HFF-Myc (cell line): ENCODE data around the gene RNF126.
"Not testable (repeated sequence)": the region's sequence is repeated elsewhere in the genome, so short reads cannot be mapped to it uniquely, and the experiment has no call there.

ENCODE experiments used
- DNase-seq: peaks from one replicate; pipeline ENCODE4 v3.0.0-alpha.2; 2011; ENCODE audit warnings: low read depth; ENCODE audit errors: extremely low read depth
- H3K4me3 ChIP-seq: replicated peaks from 2 replicates; pipeline ENCODE4 v1.5.1; 2011; ENCODE audit warnings: low read depth, mild to moderate bottlenecking, control low read depth, low read length
- CTCF ChIP-seq: IDR thresholded peaks from 2 replicates; pipeline ENCODE4 v1.5.1; 2012; ENCODE audit warnings: mild to moderate bottlenecking, low read depth, low read length, control low read depth; ENCODE audit errors: missing control alignments

RNF126 gene

GRCh38 chr19:633786-634639 is 29.0 kb downstream of the RNF126 start:
- peak overlapping the region; percentile 94 for H3K4me3 ChIP-seq
- DNase-seq: no peak
- no peak for TF ChIP-seq CTCF

- H3K4me3 ChIP-seq: peak within 1 kb of the TSS; percentile 94
- DNase-seq: peak; percentile 97
- peak; percentile 7 for TF ChIP-seq CTCF
Observed at GRCh38 chr19:633068-633785, 29.8 kb downstream of the RNF126 start, which contains the start of gene POLRMT. TSS of gene POLRMT (minus strand) at chr19:633537. CDS start at chr19:633512, 25 bp downstream.

DNA sequence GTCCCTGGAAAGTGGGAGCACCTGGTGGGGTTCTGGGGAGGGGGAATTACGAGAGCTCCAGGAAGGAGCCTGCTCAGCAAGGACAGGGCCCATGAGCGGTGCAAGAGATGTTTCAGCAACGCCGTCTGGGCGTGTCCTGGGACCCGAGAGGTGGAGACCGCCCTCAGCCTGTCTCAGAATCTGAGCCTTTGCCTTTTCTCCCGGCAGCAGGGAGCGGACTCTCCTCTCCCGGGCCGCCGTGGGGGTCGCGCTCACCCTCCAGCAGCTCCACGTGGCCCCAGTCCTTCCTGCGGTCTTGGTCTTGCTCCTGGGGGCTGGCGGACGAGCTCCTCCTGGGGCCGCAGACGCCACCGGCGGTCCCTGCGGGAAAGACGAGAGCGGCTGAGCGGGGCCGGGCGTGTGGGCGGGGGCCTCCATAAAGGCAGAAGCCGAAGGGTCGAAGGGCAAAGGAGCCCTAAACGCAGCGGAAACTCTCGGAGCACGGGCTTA is 30.4 kb downstream of the RNF126 start:
- no peak for DNase-seq
- no peak for TF ChIP-seq CTCF
- H3K4me3 ChIP-seq: peak overlapping the region; percentile 94

- H3K4me3 ChIP-seq: no peak overlapping the region
- no peak for TF ChIP-seq CTCF
- no peak for DNase-seq
Observed at GRCh38 chr19:629961-630714, 32.9 kb downstream of the RNF126 start.

GRCh38 chr19:629515-629914 is 33.5 kb downstream of the RNF126 start:
- not testable (repeated sequence) for H3K4me3 ChIP-seq, DNase-seq

GRCh38 chr19:628168-628567 is 34.8 kb downstream of the RNF126 start:
- no peak overlapping the region for H3K4me3 ChIP-seq
- no peak for DNase-seq
- TF ChIP-seq CTCF: peak; percentile 48

DNA sequence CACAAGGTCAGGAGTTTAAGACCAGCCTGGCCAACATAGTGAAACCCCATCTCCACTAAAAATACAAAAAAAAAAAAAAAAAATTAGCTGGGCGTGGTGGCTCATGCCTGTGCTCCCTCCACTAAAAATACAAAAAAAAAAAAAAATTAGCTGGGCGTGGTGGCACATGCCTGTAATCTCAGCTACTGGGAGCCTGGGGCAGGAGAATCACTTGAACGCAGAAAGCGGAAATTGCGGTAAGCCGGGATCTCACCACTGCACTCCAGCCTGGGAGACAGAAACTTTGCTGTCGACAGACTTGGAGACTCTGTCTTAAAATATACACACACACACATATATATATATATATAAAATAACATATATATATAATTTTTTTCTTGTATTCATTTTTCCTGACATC is 36.4 kb downstream of the RNF126 start:
- not testable (repeated sequence) for H3K4me3 ChIP-seq, DNase-seq
